CD14-positive monocyte (primary cell): Measurements from ENCODE around the gene KDM7A. TPM values are rescaled to one million over a fixed set of nuclear protein-coding genes. Genes with fewer than 3 reads are reported as not detected.

Experiments
- DNase-seq, 3 donors: peaks; one replicate each; pipeline ENCODE4 v3.0.0-alpha.2; 2011 to 2022
- H2AFZ ChIP-seq: 2 replicates; pipeline ENCODE4 v1.6.0; 2012; ENCODE audit warnings: mild to moderate bottlenecking, low read depth, low read length, inconsistent platforms; ENCODE audit not compliant: insufficient read depth, poor library complexity, severe bottlenecking
- H3K27ac ChIP-seq, 2 donors: 1 replicate in 1 of 2; 2 replicates in 1 of 2; pipeline ENCODE4 v1.5.1; 2012 to 2013; ENCODE audit warnings: low read length in 2 of 2, control low read depth in 1 of 2, inconsistent platforms in 1 of 2, low read depth in 1 of 2, mild to moderate bottlenecking in 1 of 2
- H3K27me3 ChIP-seq, 2 donors: one replicate each; pipeline versions ENCODE4 v1.6.0 to v1.6.1; 2011 to 2013; ENCODE audit warnings: low read length in 2 of 2; ENCODE audit not compliant: control insufficient read depth in 2 of 2, insufficient read depth in 2 of 2
- H3K36me3 ChIP-seq, 2 donors: replicated peaks in 1 of 2; 1 replicate in 1 of 2; 2 replicates in 1 of 2; pipeline versions ENCODE4 v1.5.1 to v1.6.1; 2012 to 2013; ENCODE audit warnings: low read length in 2 of 2, control low read depth in 1 of 2, inconsistent platforms in 1 of 2, mild to moderate bottlenecking in 1 of 2; ENCODE audit not compliant: insufficient read depth in 2 of 2, control insufficient read depth in 1 of 2
- H3K4me1 ChIP-seq, 2 donors: 1 replicate in 1 of 2; 2 replicates in 1 of 2; pipeline versions ENCODE4 v1.5.1 to v1.6.1; 2012 to 2013; ENCODE audit warnings: low read length in 2 of 2, control low read depth in 1 of 2, inconsistent platforms in 1 of 2, mild to moderate bottlenecking in 1 of 2, moderate library complexity in 1 of 2; ENCODE audit not compliant: insufficient read depth in 2 of 2, control insufficient read depth in 1 of 2
- H3K4me2 ChIP-seq: replicated peaks from 2 replicates; pipeline ENCODE3; 2012; ENCODE audit warnings: low read length, moderate library complexity, mild to moderate bottlenecking; ENCODE audit not compliant: poor library complexity, severe bottlenecking; ENCODE audit errors: extremely low read depth
- H3K4me3 ChIP-seq, 3 experiments: fragments of 200-600 bp in 1 of 3; sonication (generic) in 1 of 3; replicated peaks in 1 of 3; 1 replicate in 2 of 3; 2 replicates in 1 of 3; pipeline ENCODE4 v1.5.1; 2011 to 2013; ENCODE audit warnings: low read length in 3 of 3, mild to moderate bottlenecking in 3 of 3, control low read depth in 2 of 3, low read depth in 2 of 3, inconsistent platforms in 1 of 3, moderate library complexity in 1 of 3
- H3K79me2 ChIP-seq: 2 replicates; pipeline ENCODE4 v1.6.0; 2012; ENCODE audit warnings: mild to moderate bottlenecking, control low read depth, inconsistent platforms, low read length, moderate library complexity; ENCODE audit not compliant: insufficient read depth
- H3K9ac ChIP-seq: 2 replicates; pipeline ENCODE4 v1.6.0; 2017; ENCODE audit warnings: low read length, mild to moderate bottlenecking; ENCODE audit not compliant: insufficient read depth, poor library complexity, severe bottlenecking
- H3K9me3 ChIP-seq, 2 donors: replicated peaks in 1 of 2; 1 replicate in 1 of 2; 2 replicates in 1 of 2; pipeline versions ENCODE4 v1.5.1 to v1.6.1; 2012 to 2013; ENCODE audit warnings: low read length in 2 of 2, control low read depth in 1 of 2; ENCODE audit not compliant: control insufficient read depth in 1 of 2, insufficient read depth in 1 of 2
- H4K20me1 ChIP-seq: 2 replicates; pipeline ENCODE4 v1.6.0; 2012; ENCODE audit warnings: mild to moderate bottlenecking, low read length, control low read depth, moderate library complexity; ENCODE audit not compliant: insufficient read depth
- H3K27ac Mint-ChIP-seq, 7 donors: one replicate each; pipeline ENCODE4 v1.8.0; 2020; ENCODE audit warnings: mild to moderate bottlenecking in 7 of 7, mixed read lengths in 7 of 7, moderate library complexity in 6 of 7, inconsistent platforms in 2 of 7
- H3K27me3 Mint-ChIP-seq, 3 donors: one replicate each; pipeline ENCODE4 v1.8.0; 2021 to 2022; ENCODE audit warnings: low read depth in 3 of 3, mild to moderate bottlenecking in 3 of 3, mixed read lengths in 3 of 3, moderate library complexity in 3 of 3, inconsistent platforms in 1 of 3
- H3K36me3 Mint-ChIP-seq, 2 donors: one replicate each; pipeline ENCODE4 v1.8.0; 2020; ENCODE audit warnings: mixed read lengths in 2 of 2, inconsistent platforms in 1 of 2, mild to moderate bottlenecking in 1 of 2
- H3K4me1 Mint-ChIP-seq: one replicate; pipeline ENCODE4 v1.8.0; 2020; ENCODE audit warnings: mild to moderate bottlenecking, mixed read lengths
- H3K4me3 Mint-ChIP-seq, 2 donors: one replicate each; pipeline ENCODE4 v1.8.0; 2020; ENCODE audit warnings: mild to moderate bottlenecking in 2 of 2, mixed read lengths in 2 of 2, moderate library complexity in 1 of 2
- H3K9me3 Mint-ChIP-seq, 7 donors: one replicate each; pipeline ENCODE4 v1.8.0; 2020 to 2022; ENCODE audit warnings: mixed read lengths in 7 of 7, mild to moderate bottlenecking in 6 of 7, moderate library complexity in 6 of 7, inconsistent platforms in 2 of 7
- CTCF ChIP-seq: fragments of 200-600 bp; IDR thresholded peaks from one replicate; pipeline ENCODE4 v1.8.0; 2022; ENCODE audit warnings: antibody characterized with exemption, mild to moderate bottlenecking
- WGBS: methylation state at CpG from one replicate; pipeline ENCODE4 v1.1.5; 2013; ENCODE audit warnings: missing lambda C conversion rate; ENCODE audit not compliant: insufficient coverage; 5-methylcytosine and 5-hydroxymethylcytosine counted together
- intact Hi-C, 2 donors: fragments of 100-400 bp; cut with micrococcal nuclease; formaldehyde crosslinking; loops; one replicate each; pipeline versions ENCODE4 v1.15.0 to v1.15.1; 2023
- polyA plus RNA-seq, 3 donors: library from polyadenylated mRNA; depleted of rRNA in 1 of 3; unstranded in 2 of 3; stranded (reverse) in 1 of 3; fragments of 300-500 nt in 2 of 3; fragments of >200 nt in 1 of 3; fragmentation: Illumina TruSeq in 2 of 3; gene quantifications; 1 replicate in 2 of 3; 2 replicates in 1 of 3; pipeline ENCODE4 v1.2.3, GENCODE V29; 2012 to 2021

The KDM7A gene
- polyA plus RNA-seq, 3 donors, result 4.9 to 37.9 (median 7.9) TPM

GRCh38 chr7:140144821-140145220 is 32.0 kb downstream of the KDM7A start:
- H3K4me1 ChIP-seq, result no peaks in the 10 kb centered on the region
- no peak overlapping the region for H3K9ac ChIP-seq
- H3K4me3 Mint-ChIP-seq, result no peak overlapping the region
- no peak for TF ChIP-seq CTCF
- no peak overlapping the region for H2AFZ ChIP-seq
- H3K9me3 ChIP-seq, result no peaks in the 10 kb centered on the region
- WGBS, result 92% methylated on average over 2 of the region's 2 CpGs
- intact Hi-C loops, result no loop called here
- H3K27ac ChIP-seq, result no peak overlapping the region
- H3K4me1 Mint-ChIP-seq, result peaks cover 12% of the 10 kb centered on the region
- H4K20me1 ChIP-seq, result peaks cover 100% of the 10 kb centered on the region
- H3K36me3 Mint-ChIP-seq, result peaks cover 41 to 58% of the 10 kb centered on the region in 2 donors
- peaks cover 0 to 2% (median 0%) of the 10 kb centered on the region in 7 donors for H3K9me3 Mint-ChIP-seq
- H3K27ac Mint-ChIP-seq, result peak overlapping the region in 1 of 7 donors; percentile 78
- no peaks in the 10 kb centered on the region for H3K27me3 Mint-ChIP-seq
- H3K27me3 ChIP-seq, result no peaks in the 10 kb centered on the region
- peaks cover 5 to 51% of the 10 kb centered on the region in 2 donors for H3K36me3 ChIP-seq
- no peak overlapping the region for H3K4me2 ChIP-seq
- no peak for DNase-seq
- no peak overlapping the region for H3K4me3 ChIP-seq
- peaks cover 99% of the 10 kb centered on the region for H3K79me2 ChIP-seq

GRCh38 chr7:140143997-140144396 is 32.8 kb downstream of the KDM7A start:
- H4K20me1 ChIP-seq, result peaks cover 100% of the 10 kb centered on the region
- H3K36me3 Mint-ChIP-seq, result peaks cover 42 to 55% of the 10 kb centered on the region in 2 donors
- no peaks in the 10 kb centered on the region for H3K4me1 ChIP-seq
- H3K27me3 ChIP-seq, result no peaks in the 10 kb centered on the region
- H2AFZ ChIP-seq, result no peak overlapping the region
- peaks cover 5 to 45% of the 10 kb centered on the region in 2 donors for H3K36me3 ChIP-seq
- H3K27ac Mint-ChIP-seq, result peak overlapping the region in 2 of 7 donors; percentile 11 to 47
- intact Hi-C loops, result no loop called here
- no peak overlapping the region for H3K4me3 ChIP-seq
- peaks cover 13% of the 10 kb centered on the region for H3K4me1 Mint-ChIP-seq
- no peak overlapping the region for H3K9ac ChIP-seq
- peaks cover 99% of the 10 kb centered on the region for H3K79me2 ChIP-seq
- H3K27ac ChIP-seq, result no peak overlapping the region
- H3K9me3 Mint-ChIP-seq, result peaks cover 0 to 2% (median 0%) of the 10 kb centered on the region in 7 donors
- H3K4me3 Mint-ChIP-seq, result no peak overlapping the region
- WGBS, result no CpG with 5 or more reads among the region's 3 CpGs
- no peak for TF ChIP-seq CTCF
- no peak for DNase-seq
- H3K27me3 Mint-ChIP-seq, result no peaks in the 10 kb centered on the region
- no peaks in the 10 kb centered on the region for H3K9me3 ChIP-seq
- no peak overlapping the region for H3K4me2 ChIP-seq
